ENCODE measurements around the gene NACA. TPM values are rescaled to one million over a fixed set of nuclear protein-coding genes. Genes with fewer than 3 reads are reported as not detected.
"Not testable (repeated sequence)": the region's sequence is repeated elsewhere in the genome, so short reads cannot be mapped to it uniquely, and the experiment has no call there.

NACA gene
- 1,000 to 10,000 TPM; 1,057 to 2,520 (median 1,609) TPM for polyA plus RNA-seq

DNA sequence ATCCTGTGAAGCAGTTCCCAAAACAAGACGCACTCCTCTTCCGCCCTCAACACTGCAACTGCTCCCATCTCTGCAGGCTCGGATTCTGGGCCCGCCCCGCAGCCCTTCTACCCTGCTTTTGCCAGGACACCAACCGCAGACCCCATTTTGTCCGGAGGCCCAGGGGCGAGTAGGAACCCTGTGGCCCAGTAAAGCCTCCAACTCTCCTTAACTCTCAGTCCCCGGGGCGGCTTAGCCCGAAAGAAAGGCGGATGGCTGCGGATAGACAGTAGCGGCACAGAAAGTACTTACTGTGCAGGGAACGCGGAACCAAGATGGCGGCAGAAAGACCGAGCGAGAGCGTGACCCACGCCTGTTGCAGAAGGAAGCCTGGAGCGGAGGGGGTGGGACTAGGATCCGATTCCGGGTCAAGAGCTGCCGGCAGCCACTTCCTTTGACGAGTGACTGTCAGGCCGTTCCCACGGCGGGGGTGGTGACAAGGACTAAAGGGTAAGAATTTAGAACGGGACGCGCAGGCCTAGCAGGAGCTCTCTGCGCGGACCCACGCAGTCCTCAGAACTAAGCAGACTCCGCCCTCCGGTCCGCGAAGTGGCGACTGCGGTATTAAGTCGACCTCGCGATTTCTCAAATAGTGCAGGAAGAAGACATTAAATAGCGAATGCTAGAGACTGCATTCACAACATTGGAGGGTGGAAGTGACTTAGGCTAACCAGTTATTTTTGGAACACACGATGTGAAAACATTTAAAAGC lies at the start of gene NACA:
TSS of gene NACA (minus strand) at position 328 of the 751 bp plus-strand sequence. CDS start 778 bp downstream, outside the sequence.
- peak within 1 kb of the TSS; percentile 69 for H3K27ac ChIP-seq (ENCODE audit: low read depth, low read length)
- WGBS, 3 donors = 0% methylated on average over 46 of the region's 46 CpGs

DNA sequence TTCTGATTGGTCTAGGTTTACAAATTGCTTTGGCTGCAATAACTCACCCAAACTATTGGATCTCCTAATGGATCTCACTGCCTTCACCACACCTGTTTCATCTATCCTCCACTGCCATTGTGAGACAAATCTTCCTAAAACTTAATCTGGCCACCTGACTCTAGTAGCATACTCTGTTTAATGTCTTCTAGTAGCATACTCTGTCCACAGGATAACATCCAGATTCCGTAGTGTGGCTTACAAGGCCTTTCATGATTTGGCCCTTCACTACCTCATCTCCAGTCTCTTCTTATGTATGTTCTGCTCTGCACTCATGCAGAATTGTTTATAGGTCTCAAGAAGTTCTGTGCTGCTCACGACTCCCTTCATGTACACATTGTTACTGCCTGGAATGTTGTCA lies 48.0 kb upstream of the NACA start:
- WGBS, 3 donors = 90 to 98% (median 92%) methylated on average over 2 of the region's 2 CpGs
- H3K27ac ChIP-seq (ENCODE audit: low read depth, low read length) = no peak overlapping the region

DNA sequence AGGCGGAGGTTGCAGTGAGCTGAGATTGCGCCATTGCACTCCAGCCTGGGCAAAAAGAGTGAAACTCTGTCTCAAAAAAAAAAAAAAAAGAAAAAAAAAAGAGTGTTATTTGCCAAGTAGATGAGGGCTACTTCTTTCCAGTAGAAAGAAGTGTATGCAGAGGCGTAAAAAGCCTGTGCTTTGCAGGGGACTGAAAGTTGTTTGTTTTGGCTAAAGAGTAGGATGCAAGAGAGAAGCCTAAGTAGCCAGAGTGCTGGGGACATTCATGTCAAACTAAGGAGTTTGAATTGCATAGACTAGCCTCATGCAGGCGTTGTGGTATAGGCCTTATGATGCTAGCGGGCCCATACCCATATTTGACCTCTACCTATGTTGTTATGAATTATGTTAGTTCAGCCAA lies 47.5 kb upstream of the NACA start:
- H3K27ac ChIP-seq (ENCODE audit: low read depth, low read length) = no peak overlapping the region
- 83 to 94% (median 94%) methylated on average over 5 of the region's 5 CpGs for WGBS, 3 donors

DNA sequence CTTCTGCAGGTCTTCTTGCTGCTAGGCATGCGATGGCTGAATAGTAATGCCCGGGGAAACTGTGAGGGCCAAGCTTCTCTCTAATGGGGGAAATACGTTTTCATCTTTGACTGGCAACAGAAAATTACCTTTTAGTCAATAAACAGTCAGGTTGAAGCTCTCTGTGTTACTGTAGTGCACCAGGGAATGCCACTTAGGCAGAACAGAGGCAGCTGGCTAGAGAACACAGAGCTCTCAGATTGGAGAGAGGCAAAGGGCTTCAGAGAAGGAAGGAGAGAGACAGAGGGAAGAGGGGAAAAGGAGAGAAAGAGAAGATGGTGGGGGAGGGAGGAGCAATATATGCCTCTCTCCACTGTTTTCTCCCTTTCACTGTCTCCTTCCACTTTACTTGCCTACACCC lies 44.8 kb upstream of the NACA start:
- 83 to 90% (median 85%) methylated on average over 3 of the region's 3 CpGs for WGBS, 3 donors
- no peak overlapping the region for H3K27ac ChIP-seq (ENCODE audit: low read depth, low read length)

DNA sequence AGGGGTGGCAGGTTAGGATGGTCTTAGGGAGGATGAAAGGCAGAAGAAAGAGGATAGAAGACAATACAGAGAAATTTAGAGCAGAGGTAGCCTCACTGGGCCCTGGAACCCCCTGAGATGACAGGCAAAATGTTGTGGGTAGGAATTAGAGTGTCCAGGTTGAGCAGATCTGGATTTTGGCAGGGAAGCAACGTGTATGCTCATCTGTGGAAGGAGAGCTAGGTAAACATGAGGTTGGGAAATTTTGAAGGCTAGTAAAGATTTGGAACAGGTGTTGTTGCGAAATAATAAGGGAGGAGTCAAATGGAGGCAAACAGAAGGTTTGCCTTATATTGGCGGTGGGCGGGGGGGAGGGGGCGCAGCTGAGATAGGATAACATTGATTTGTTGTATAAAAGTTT lies 43.3 kb upstream of the NACA start:
- H3K27ac ChIP-seq (ENCODE audit: low read depth, low read length) = no peak overlapping the region
- WGBS, 3 donors = 42 to 87% (median 82%) methylated on average over 5 of the region's 5 CpGs

DNA sequence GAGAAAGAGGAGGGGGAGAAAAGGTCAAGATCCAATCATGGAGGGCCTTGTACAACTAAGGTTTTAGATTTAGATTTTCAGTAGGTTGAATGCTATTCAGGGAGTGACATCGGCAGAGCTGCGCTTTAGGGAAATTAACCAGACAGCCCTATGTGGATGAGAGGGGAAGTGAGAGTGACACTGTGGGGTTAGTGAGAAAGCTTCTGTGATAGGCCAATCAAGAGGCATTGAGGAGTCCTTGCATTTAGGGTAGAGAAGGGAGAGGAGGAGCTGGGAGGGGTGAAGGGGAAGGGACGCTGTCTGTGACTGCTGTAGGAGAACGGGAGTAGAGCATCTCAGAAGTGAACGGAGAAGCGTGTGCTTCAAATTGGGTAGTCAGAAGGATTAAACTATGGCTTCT lies 41.4 kb upstream of the NACA start:
- WGBS, 3 donors = 79 to 93% (median 80%) methylated on average over 6 of the region's 6 CpGs
- H3K27ac ChIP-seq (ENCODE audit: low read depth, low read length) = no peak overlapping the region

DNA sequence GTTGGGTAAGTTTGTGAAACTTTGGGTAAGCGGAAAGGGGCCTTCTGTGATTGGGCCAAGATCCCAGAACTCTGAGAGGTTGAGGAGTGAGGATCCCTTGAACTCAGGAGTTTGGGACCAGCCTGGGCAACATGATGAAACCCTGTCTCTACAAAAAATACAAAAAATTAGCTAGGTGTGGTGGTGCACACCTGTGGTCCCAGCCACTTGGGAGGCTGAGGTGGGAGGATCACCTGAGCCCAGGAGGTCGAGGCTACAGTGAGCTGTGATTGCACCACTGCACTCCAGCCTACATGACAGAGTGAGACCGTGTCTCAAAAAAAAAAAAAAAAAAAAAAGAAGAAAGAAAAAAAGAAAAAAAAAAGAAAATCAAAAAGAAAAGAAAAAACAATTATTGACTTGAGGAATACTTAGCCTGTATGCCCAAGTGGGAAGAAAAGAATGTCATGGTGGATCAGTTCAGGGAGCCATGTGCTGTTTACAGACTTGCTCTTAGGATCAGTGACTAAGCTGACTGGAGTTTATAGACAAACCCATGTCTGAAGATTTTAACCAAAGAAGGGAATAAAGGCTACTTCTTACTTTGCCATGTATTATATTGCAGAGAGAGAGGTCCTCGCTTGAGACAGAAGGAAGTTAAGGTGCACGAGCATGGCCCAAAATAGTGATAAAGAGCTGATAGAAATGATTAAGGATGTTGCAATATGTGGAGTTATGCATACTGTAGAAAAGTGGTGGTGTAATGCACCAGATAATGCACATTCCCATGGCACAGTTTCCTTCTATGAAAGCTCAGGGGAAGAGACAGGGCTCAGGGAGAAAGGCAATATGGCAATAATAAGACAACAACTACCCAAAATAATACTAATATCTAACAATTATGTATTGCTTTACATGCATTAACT lies 38.9 kb upstream of the NACA start:
- WGBS, 3 donors = 54 to 85% (median 61%) methylated on average over 5 of the region's 5 CpGs
- H3K27ac ChIP-seq (ENCODE audit: low read depth, low read length) = no peak overlapping the region

DNA sequence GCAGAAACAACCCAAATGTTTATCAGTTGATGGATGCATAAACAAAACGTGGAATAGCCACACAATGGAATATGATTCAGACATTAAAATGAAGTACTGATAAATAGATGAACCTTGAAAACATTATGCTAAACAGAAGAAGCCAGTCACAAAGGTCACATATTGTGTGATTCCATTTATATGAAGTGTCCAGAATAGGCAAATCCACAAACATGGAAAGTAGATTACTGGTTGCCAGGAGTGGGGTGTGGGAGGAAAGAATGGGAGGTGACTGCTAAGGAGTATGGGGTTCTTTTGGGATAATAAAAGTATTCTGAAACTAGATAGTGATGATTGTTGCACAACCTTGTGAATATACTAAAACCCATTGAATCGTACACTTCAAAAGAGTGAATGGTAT lies 36.7 kb upstream of the NACA start:
- no peak overlapping the region for H3K27ac ChIP-seq (ENCODE audit: low read depth, low read length)
- 42 to 66% (median 59%) methylated on average over 2 of the region's 2 CpGs for WGBS, 3 donors

DNA sequence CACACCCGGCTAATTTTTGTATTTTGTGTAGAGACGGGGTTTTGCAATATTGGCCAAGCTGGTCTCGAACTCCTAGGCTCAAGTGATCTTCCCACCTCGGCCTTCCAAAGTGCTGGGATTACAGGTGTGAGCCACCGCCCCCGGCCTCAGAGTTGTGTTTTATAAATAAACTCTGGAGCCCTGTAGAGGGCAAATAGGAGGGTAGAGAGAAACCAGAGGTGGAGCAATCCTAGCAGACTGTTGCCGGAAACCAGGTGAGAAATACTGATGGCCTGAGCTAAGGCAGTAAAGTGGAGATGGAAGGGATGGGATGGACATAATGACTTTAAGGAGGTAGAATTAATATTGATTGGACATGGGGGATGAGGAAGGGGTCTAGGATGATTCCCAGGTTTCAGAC lies 35.4 kb upstream of the NACA start:
- 74 to 89% (median 77%) methylated on average over 7 of the region's 7 CpGs for WGBS, 3 donors
- H3K27ac ChIP-seq (ENCODE audit: low read depth, low read length) = no peak overlapping the region

DNA sequence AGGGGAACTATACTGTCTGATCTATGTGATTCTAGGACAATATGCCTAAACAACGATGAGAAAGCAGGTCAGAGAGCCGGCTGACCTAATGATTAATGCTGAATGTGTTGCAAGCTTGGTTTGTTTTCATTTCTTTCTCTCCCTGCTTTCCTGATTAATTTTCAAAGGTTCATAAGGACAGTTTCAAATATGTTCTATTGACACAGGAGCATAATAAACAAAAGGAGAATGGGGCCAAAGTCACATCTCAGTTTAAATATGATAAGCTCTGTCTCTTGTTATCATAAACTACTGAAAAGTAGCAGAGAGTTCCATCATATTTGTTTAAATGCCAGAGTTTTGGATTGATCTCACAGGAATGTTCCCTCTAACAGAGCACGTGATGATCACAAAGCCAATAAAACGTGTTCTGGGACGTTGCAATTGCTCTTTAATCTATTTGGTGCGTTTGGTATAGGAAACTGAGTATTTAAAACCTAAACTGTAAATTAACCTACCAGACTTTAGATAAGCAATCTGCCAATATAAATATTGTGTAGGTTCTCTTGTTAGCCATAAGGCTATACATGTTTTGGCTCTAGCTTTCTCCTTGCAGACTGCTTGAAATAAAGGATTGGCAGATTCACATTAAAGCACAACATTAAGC lies 34.3 kb upstream of the NACA start:
- H3K27ac ChIP-seq (ENCODE audit: low read depth, low read length) = no peak overlapping the region
- 25 to 63% (median 63%) methylated on average over 6 of the region's 6 CpGs for WGBS, 3 donors

DNA sequence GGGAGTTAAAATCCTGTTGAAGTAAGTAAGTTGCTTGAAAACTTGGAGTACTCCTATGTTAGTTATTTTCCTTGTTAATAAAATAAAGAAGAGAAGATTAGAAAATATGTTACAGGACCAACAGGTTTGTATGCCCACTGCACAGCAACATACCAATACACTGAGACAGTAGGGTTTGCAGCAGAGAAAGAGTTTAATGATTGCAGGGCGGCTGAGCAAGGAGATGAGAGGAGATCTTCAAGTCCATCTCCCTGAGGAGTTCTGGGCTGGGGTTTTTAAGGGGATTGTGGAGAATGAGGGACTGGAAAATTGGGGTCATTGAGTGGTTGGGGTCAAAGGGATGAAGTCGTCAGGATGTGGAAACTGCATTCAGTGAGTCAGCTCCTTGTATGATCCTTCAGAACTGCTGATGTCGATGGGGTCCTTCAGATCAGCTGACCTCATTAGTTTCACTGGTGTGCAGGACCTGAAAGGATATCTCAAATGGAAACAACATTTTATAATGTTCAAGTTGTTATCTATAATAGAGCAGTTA lies 33.7 kb upstream of the NACA start:
- H3K27ac ChIP-seq (ENCODE audit: low read depth, low read length) = no peak overlapping the region
- 66 to 80% (median 80%) methylated on average over 3 of the region's 3 CpGs for WGBS, 3 donors

DNA sequence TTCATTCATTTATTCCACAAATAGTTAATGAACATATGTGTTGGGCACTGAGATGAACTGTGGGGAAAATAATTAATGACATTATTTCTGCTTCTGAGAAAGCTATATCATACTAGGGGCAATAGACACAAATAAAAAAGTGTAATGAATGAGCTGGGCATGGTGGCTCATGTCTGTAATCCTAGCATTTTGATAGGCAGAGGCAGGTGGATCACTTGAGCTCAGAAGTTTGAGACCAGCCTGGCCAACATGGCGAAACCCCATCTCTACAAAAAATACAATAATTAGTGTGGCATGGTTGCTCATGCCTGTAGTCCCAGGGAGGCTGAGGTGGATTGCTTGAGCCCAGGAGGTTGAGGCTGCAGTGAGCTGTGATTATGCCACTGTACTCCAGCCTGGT lies 32.9 kb upstream of the NACA start:
- 96 to 100% (median 100%) methylated on average over 1 of the region's 1 CpG for WGBS, 3 donors
- not testable (repeated sequence) for H3K27ac ChIP-seq (ENCODE audit: low read depth, low read length)

DNA sequence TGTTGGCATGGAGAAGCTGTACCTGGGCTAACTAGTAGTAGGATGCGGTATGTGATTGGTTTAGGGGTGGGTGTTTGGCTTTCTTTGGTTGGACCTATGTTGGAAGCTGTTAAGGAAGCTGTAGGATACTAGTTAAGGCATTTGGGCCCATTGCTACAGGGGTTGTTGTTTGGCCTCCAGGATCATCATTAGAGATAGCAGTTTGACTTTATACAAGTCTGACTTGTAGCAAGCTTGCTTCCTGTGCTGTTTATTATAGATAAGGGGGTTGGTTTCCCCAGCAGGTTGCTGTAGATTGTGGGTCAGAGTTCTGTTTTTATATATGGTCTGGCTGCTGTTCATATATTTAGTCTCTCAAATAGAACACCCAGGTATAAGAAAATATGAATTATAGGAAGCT lies 28.5 kb upstream of the NACA start:
- no peak overlapping the region for H3K27ac ChIP-seq (ENCODE audit: low read depth, low read length)

DNA sequence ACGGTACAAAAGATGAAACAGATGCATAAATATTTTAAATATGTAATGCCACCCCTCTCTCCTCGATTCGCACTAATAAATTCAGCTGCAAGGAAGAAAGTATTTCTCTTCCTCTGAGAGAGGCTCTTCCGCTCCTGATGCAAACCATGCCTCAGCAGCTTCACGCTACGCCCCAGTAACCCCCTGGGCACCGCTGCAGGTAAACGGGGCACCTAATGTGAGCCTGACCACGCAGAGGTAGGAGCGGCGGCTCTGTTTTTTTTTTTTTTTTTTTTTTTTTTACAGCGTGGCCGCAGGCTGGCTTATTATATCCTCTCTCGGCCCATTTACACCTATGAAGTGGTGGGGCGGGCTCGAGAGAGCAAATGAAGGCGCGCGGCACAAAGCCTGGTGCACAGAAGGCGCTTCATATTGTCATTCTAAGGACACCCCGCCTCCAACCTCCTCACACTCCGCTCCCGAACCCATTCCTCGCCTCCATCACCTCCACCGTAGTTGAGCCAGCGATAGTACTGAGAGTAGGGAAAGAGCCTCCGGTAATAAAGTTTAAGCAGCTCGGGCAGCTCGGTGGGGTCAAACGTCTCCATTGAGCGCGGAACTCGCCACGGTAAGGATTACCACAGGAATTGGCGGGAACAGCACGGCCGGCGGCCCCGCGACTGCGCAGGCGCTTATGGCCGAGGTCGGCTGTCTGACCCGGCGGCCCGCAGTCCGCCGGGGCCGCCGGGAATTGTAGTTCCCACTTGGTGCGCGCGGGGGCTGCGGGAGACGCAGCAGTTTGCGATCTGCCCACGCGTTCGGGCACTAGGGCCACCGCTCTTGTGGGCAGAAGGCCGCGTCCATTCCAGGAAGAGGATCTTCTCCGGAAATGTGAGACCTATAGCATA lies 26.9 kb upstream of the NACA start, which contains the start of gene PRIM1:
TSS of gene PRIM1 (minus strand) at position 612 of the 887 bp plus-strand sequence. CDS start at position 587, 25 bp downstream.
- H3K27ac ChIP-seq (ENCODE audit: low read depth, low read length) = no peak within 1 kb of the TSS
- WGBS, 3 donors = 0% methylated on average over 63 to 64 of the region's 64 CpGs

More for the DNA sequence above, 28.5 kb upstream of the NACA start:
- WGBS, 3 donors = 96 to 100% (median 97%) methylated on average over 1 of the region's 1 CpG

DNA sequence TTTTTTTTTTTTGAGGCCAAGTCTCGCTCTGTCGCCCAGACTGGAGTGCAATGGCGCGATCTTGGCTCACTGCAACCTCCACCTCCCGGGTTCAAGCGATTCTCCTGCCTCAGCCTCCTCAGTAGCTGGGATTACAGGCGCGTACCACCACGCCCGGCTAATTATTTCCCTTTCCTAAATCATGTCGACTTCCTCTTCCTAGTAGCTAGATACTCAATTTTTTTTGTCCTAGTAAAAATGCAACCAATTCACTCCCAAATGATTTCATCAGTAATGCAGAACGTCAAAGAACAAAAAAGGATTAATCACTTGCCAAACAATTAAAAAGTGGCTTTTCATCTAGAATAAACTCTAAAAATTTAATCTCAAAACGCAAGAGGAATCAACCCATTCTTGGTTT lies 25.5 kb upstream of the NACA start:
- not testable (repeated sequence) for H3K27ac ChIP-seq (ENCODE audit: low read depth, low read length)
- WGBS, 3 donors = 71 to 88% (median 76%) methylated on average over 13 of the region's 13 CpGs

DNA sequence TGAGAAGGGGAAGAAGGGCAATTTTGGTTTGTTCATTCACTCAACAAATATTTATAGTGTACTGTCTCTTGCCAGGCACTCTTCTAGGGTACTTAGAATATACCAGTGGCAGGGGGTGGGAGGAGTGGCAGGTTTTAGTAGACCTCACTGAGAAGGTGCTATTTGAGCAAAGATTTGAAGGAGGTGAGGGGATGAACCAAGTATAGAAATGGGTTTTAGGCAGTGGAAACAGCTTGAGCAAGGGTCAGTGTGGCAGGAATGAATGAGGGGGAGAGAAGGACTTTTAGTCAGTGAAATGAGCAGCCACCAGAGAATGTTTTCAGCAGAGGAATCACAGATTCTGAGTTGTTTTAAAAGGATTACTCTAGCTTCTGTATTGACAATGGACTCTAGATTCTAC lies 24.8 kb upstream of the NACA start:
- H3K27ac ChIP-seq (ENCODE audit: low read depth, low read length) = no peak overlapping the region

DNA sequence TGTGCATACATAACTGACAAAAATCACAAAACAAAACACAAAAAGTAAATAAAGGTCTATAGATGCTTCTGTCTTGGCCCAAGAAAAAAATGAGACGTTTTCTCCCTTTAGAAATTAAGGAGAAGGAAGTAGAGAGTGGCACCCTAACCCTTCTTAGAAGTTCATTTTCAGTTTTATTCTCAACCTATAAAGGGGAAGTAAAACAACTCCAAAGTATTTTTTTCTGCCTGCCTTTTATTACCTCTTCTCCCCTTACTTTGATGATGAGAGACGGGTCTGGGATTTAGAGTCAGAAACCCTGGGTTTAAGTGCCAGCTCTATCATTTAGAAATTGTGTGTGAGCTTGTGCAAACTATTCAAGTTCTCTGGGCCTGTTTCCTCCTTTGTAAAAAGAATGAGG lies 24.3 kb upstream of the NACA start:
- no peak overlapping the region for H3K27ac ChIP-seq (ENCODE audit: low read depth, low read length)
- 58 to 76% (median 63%) methylated on average over 2 of the region's 2 CpGs for WGBS, 3 donors
